ENCODE results near the gene RABGAP1L.

DNA sequence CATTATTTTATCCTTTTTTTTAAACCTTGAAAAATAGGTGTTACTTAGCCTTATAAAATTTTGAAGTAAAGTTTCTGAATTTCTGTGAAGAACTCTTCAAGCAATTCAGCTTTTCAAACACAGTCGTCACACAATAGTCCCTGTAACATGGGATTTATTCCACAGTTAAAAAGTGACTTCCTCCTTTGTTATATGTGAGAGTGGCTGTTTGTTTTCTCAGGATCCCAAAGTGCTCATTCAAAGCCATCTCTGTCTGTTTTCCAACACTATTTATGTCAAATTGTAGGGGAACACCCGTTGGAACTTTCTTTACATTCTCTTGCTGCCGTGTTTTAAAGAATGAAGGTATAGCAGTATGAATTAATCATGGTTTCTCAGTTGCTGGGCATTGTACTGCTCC is 207.6 kb downstream of the RABGAP1L start:
- TF ChIP-seq, protein P1, sequence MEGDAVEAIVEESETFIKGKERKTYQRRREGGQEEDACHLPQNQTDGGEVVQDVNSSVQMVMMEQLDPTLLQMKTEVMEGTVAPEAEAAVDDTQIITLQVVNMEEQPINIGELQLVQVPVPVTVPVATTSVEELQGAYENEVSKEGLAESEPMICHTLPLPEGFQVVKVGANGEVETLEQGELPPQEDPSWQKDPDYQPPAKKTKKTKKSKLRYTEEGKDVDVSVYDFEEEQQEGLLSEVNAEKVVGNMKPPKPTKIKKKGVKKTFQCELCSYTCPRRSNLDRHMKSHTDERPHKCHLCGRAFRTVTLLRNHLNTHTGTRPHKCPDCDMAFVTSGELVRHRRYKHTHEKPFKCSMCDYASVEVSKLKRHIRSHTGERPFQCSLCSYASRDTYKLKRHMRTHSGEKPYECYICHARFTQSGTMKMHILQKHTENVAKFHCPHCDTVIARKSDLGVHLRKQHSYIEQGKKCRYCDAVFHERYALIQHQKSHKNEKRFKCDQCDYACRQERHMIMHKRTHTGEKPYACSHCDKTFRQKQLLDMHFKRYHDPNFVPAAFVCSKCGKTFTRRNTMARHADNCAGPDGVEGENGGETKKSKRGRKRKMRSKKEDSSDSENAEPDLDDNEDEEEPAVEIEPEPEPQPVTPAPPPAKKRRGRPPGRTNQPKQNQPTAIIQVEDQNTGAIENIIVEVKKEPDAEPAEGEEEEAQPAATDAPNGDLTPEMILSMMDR (tag by site-specific recombination; IDR thresholded peaks at IDR 0.05) = no peak
- TF ChIP-seq ZBTB7A (tag by site-specific recombination; IDR thresholded peaks at IDR 0.05; ENCODE audit: low read depth) (no peak), ZIC2 (tag by site-specific recombination; IDR thresholded peaks at IDR 0.05) (no peak), ZNF112 (tag by site-specific recombination; IDR thresholded peaks at IDR 0.05) (no peak)

Data from HEK293 (cell line).